ENCODE results near the gene HCFC2.

Gene HCFC2

GRCh38 chr12:104048162-104048561, 16.2 kb upstream of the HCFC2 start:
- Histone ChIP-seq H3K4me3 (ENCODE audit: low read length) (no peak overlapping the region), H3K36me3 (ENCODE audit: control insufficient read depth, low read length) (no peaks in the 10 kb centered on the region), H3K79me2 (ENCODE audit: control insufficient read depth, low read length) (no peaks in the 10 kb centered on the region), H3K27me3 (ENCODE audit: control insufficient read depth, low read length) (peaks cover 23% of the 10 kb centered on the region), H3K4me1 (ENCODE audit: control insufficient read depth, low read length) (peaks cover 7% of the 10 kb centered on the region), H3K4me2 (ENCODE audit: low read length) (no peak overlapping the region), H3K9me2 (replicated peaks; ENCODE audit: control insufficient read depth, low read length) (no peaks in the 10 kb centered on the region), H3K27ac (ENCODE audit: low read depth, low read length) (no peak overlapping the region), H4K20me1 (ENCODE audit: control insufficient read depth, insufficient read depth, low read depth, low read length) (no peaks in the 10 kb centered on the region), H3F3A (ENCODE audit: control insufficient read depth, insufficient read depth) (no peaks in the 10 kb centered on the region), H3K9me3 (ENCODE audit: control insufficient read depth, insufficient read depth, low read length) (no peaks in the 10 kb centered on the region)
- no peak for TF ChIP-seq EZH2phosphoT487 (IDR thresholded peaks at IDR 0.05; ENCODE audit: borderline replicate concordance, low read length)
- no peak for TF ChIP-seq CTCF (IDR thresholded peaks at IDR 0.05; ENCODE audit: low read depth, low read length, poor library complexity, severe bottlenecking)

DNA sequence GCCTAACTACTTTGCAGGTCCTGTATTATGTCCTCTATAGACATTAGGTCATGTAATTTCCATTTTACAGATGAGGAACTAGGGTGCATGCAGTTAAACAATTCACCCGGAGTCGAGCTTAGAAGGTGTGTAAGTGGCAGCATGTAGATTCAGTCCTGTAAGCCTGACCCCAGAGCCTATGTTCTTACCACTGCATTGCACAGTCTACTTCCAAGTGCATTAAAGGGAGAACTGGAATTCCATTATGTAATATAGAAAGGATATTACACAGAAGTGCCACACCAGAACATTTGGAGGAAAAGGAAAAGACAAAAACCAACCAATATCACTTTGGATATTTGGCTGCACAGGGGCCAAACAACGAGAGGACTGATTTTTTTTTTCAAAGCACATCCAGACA, 15.5 kb upstream of the HCFC2 start:
- peaks cover 7% of the 10 kb centered on the region for H3K4me1 ChIP-seq (ENCODE audit: control insufficient read depth, low read length)
- H4K20me1 ChIP-seq (ENCODE audit: control insufficient read depth, insufficient read depth, low read depth, low read length) = no peaks in the 10 kb centered on the region
- no peak for TF ChIP-seq CTCF (IDR thresholded peaks at IDR 0.05; ENCODE audit: low read depth, low read length, poor library complexity, severe bottlenecking)
- no peak for TF ChIP-seq EZH2phosphoT487 (IDR thresholded peaks at IDR 0.05; ENCODE audit: borderline replicate concordance, low read length)
- peaks cover 23% of the 10 kb centered on the region for H3K27me3 ChIP-seq (ENCODE audit: control insufficient read depth, low read length)
- H3K79me2 ChIP-seq (ENCODE audit: control insufficient read depth, low read length) = no peaks in the 10 kb centered on the region
- H3K4me3 ChIP-seq (ENCODE audit: low read length) = no peak overlapping the region
- H3K9me3 ChIP-seq (ENCODE audit: control insufficient read depth, insufficient read depth, low read length) = no peaks in the 10 kb centered on the region
- H3K4me2 ChIP-seq (ENCODE audit: low read length) = no peak overlapping the region
- no peaks in the 10 kb centered on the region for H3K36me3 ChIP-seq (ENCODE audit: control insufficient read depth, low read length)
- H3K27ac ChIP-seq (ENCODE audit: low read depth, low read length) = no peak overlapping the region
- H3K9me2 ChIP-seq (replicated peaks; ENCODE audit: control insufficient read depth, low read length) = no peaks in the 10 kb centered on the region
- H3F3A ChIP-seq (ENCODE audit: control insufficient read depth, insufficient read depth) = no peaks in the 10 kb centered on the region

- H3K27me3 ChIP-seq (ENCODE audit: control insufficient read depth, low read length) = peaks cover 23% of the 10 kb centered on the region
- H3K27ac ChIP-seq (ENCODE audit: low read depth, low read length) = no peak overlapping the region
- H3K79me2 ChIP-seq (ENCODE audit: control insufficient read depth, low read length) = no peaks in the 10 kb centered on the region
- no peaks in the 10 kb centered on the region for H3K9me3 ChIP-seq (ENCODE audit: control insufficient read depth, insufficient read depth, low read length)
- no peak overlapping the region for H3K4me2 ChIP-seq (ENCODE audit: low read length)
- no peak overlapping the region for H3K4me3 ChIP-seq (ENCODE audit: low read length)
- no peak for TF ChIP-seq EZH2phosphoT487 (IDR thresholded peaks at IDR 0.05; ENCODE audit: borderline replicate concordance, low read length)
- no peak for TF ChIP-seq CTCF (IDR thresholded peaks at IDR 0.05; ENCODE audit: low read depth, low read length, poor library complexity, severe bottlenecking)
- H4K20me1 ChIP-seq (ENCODE audit: control insufficient read depth, insufficient read depth, low read depth, low read length) = no peaks in the 10 kb centered on the region
- no peaks in the 10 kb centered on the region for H3K9me2 ChIP-seq (replicated peaks; ENCODE audit: control insufficient read depth, low read length)
- H3K36me3 ChIP-seq (ENCODE audit: control insufficient read depth, low read length) = no peaks in the 10 kb centered on the region
- H3K4me1 ChIP-seq (ENCODE audit: control insufficient read depth, low read length) = peaks cover 7% of the 10 kb centered on the region
- H3F3A ChIP-seq (ENCODE audit: control insufficient read depth, insufficient read depth) = no peaks in the 10 kb centered on the region
Measured at GRCh38 chr12:104049278-104049902, 14.9 kb upstream of the HCFC2 start.

Measured in DOHH2 (cell line).